CD4-positive, alpha-beta T cell treated with Interleukin-12 subunit alpha and Interleukin-12 subunit beta, for 1 hour (primary cell): ENCODE data around the gene PAX6.
"Not testable (repeated sequence)": the region's sequence is repeated elsewhere in the genome, so short reads cannot be mapped to it uniquely, and the experiment has no call there.

Experiments
- DNase-seq: peaks from one replicate; pipeline ENCODE4 v3.0.0-alpha.2; 2020

The PAX6 gene

DNA sequence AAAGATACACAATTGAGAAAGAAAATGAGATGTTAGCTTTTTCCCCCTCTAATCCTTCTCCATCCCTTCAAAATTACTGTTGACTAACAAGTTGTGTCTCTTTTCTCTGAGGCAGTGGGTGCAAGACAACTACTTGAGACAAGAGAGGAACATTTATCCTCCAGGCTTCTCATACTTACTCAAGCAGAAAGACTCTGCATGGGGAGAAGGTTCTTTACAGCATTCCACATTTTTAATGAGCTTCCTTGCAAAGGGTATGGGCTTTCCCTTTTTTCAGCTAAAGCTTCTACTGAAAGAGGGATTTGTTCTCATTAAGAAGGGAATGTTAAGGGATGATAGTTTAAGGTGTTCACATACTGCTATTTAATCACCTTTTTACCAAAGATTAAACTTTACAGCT lies 47.8 kb downstream of the PAX6 start:
- DNase-seq: no peak

DNA sequence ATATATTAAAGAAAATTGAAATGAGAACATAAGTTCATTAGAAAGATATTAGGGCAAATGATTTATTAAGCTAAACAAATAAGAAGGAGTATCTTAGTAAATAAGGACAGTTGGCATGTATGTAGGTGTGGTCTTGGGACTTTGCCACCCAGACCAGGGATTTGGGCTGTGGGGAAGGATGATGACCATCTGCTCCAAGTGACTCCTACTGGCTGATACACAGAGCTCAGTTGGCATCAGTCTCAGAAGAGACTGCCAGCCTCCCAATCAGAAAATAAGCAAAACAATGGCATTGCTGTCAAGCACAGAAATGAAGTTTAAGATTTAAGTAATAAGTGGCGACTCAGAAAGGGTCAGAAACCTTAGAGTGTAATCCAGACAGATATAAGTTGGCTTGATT lies 49.5 kb downstream of the PAX6 start:
- DNase-seq: no peak

DNA sequence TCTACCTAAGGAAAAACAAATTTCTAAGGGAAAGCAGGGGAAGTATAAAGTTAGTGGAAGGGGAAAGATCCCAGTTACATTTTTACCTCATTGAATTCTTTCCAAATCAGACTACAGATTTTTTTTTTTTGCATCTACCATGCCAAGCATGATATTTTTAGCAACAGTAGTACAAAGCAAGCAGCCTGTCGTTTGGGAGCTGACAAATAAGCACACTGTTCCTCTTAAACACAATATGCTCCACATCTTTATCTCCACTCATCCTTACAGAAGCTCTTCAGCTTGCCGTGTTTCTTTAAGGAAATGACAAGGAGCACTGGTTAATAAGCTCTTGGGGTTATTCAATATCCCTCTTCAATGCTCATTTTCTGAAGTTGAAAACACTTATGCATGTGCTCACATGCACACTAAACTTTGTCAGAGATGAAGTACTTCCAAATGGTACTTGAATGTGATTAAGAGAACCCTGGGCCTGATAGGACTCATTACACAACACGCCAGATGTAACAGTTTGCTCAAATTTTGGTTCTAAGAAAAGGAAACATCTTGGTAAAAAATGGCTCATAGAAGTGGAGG lies 53.8 kb downstream of the PAX6 start:
- DNase-seq: no peak

DNA sequence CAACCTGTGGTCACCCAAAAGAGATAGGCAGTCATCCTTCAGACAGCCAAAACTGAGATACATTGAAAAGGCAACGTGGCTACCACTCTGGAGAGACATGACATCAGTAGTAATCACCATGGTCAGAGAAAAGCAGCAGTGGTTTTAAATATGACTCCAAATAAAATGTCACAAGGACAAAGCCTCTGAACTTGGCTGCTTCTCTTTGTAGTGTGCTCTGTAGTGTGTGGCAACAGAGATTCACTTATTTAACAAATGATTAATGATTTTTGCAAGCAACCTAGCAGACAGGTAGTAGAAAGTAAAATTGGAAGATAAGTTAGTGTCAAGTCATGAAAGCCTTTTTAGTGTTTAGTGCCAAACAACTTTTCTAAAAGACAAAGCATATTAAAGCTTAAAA lies 63.5 kb downstream of the PAX6 start:
- DNase-seq: no peak

DNA sequence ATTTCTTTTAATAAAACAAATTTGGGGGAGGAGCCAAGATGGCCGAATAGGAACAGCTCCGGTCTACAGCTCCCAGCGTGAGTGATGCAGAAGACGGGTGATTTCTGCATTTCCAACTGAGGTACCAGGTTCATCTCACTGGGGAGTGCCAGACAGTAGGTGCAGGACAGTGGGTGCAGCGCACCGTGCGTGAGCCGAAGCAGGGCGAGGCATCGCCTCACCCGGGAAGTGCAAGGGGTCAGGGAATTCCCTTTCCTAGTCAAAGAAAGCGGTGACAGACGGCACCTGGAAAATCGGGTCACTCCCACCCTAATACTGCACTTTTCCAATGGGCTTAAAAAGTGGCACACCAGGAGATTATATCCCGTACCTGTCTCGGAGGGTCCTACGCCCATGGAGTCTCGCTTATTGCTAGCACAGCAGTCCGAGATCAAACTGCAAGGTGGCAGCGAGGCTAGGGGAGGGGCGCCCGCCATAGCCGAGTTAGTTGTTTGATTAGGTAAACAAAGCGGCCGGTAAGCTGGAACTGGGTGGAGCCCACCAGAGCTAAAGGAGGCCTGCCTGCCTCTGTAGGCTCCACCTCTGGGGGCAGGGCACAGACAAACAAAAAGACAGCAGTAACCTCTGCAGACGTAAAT lies 70.3 kb downstream of the PAX6 start:
- DNase-seq: not testable (repeated sequence)

DNA sequence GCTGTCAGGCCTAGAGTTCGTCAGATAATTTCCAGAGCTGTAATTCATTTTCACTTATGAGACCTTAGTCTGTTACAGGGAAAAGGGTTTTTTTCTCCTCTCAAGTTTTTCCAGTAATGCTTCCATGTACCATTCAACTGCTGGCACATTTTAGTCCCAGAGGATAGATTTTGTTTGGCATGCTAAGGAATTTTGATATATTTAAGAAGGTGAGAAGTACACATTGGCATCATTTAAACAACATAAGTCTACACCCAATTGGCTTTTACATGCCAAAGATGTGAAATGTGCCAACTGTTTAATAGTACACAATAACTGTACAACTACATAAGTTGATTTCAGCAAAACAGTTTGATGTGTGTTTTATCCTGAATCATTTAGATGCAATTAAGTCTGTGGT lies 71.0 kb downstream of the PAX6 start:
- DNase-seq: no peak
